DMS 273 (cell line): ENCODE measurements around the gene LPO.

Experiments used
- DNase-seq: peaks from one replicate; lab custom pipeline; 2025; ENCODE audit not compliant: unreplicated experiment; lab: John Stamatoyannopoulos, UW

Gene LPO

GRCh38 chr17:58315750-58316149 is 77.4 kb downstream of the LPO start:
- no peak for DNase-seq

GRCh38 chr17:58316260-58316960 is 78.0 kb downstream of the LPO start:
- no peak for DNase-seq

GRCh38 chr17:58317421-58318064 is 79.2 kb downstream of the LPO start:
- DNase-seq: peak; percentile 83

GRCh38 chr17:58318065-58318481 is 79.7 kb downstream of the LPO start:
- no peak for DNase-seq
